HFFc6 (cell line): ENCODE measurements around the gene LEKR1. TPM values are rescaled to one million over a fixed set of nuclear protein-coding genes. Genes with fewer than 3 reads are reported as not detected.

Experiments
- DNase-seq: peaks from one replicate; pipeline ENCODE4 v3.0.0-alpha.2; 2018
- H3K27ac Mint-ChIP-seq: 2 replicates; pipeline ENCODE4 v1.8.0; 2020; ENCODE audit warnings: mild to moderate bottlenecking, mixed read lengths
- H3K27me3 Mint-ChIP-seq: 2 replicates; pipeline ENCODE4 v1.8.0; 2021; ENCODE audit warnings: mild to moderate bottlenecking, moderate library complexity, mixed read lengths; ENCODE audit not compliant: insufficient read depth
- H3K36me3 Mint-ChIP-seq: 2 replicates; pipeline ENCODE4 v1.8.0; 2021; ENCODE audit warnings: low read depth, mixed read lengths
- H3K4me1 Mint-ChIP-seq: 2 replicates; pipeline ENCODE4 v1.8.0; 2020; ENCODE audit warnings: low read depth, mixed read lengths
- H3K4me3 Mint-ChIP-seq: 2 replicates; pipeline ENCODE4 v1.8.0; 2020; ENCODE audit warnings: mild to moderate bottlenecking, moderate library complexity, mixed read lengths
- H3K9me3 Mint-ChIP-seq: 2 replicates; pipeline ENCODE4 v1.8.0; 2020; ENCODE audit warnings: mild to moderate bottlenecking, mixed read lengths
- CTCF ChIP-seq: fragments of 200-600 bp; sonication (generic); IDR thresholded peaks from 2 replicates; pipeline ENCODE4 v1.5.0; 2021; ENCODE audit warnings: antibody characterized with exemption, mild to moderate bottlenecking
- total RNA-seq, 6 experiments: library from RNA; stranded (reverse); fragmentation: NEBNext Ultra II Directional; extraction: Animal tissue kit (Norgen Biotek cat#: 25700); gene quantifications; 2 replicates in 1 of 6; 3 replicates in 5 of 6; pipeline ENCODE4 v1.2.3, GENCODE V29; 2021

LEKR1 gene
- total RNA-seq, 6 experiments from 2014 or later, result 0.40 to 1.0 (median 0.77) TPM

- peaks cover 3% of the 10 kb centered on the region for H3K36me3 Mint-ChIP-seq
- peak overlapping the region; percentile 66; the same call in 1 of the 2 replicates for H3K4me3 Mint-ChIP-seq
- H3K27ac Mint-ChIP-seq, result peak overlapping the region; percentile 90
- H3K27me3 Mint-ChIP-seq, result no peaks in the 10 kb centered on the region
- DNase-seq, result no peak
- H3K9me3 Mint-ChIP-seq, result no peaks in the 10 kb centered on the region
- peaks cover 92% of the 10 kb centered on the region for H3K4me1 Mint-ChIP-seq
- TF ChIP-seq CTCF, result no peak
Observed at GRCh38 chr3:156787001-156787400, 39.2 kb upstream of the LEKR1 start.

DNA sequence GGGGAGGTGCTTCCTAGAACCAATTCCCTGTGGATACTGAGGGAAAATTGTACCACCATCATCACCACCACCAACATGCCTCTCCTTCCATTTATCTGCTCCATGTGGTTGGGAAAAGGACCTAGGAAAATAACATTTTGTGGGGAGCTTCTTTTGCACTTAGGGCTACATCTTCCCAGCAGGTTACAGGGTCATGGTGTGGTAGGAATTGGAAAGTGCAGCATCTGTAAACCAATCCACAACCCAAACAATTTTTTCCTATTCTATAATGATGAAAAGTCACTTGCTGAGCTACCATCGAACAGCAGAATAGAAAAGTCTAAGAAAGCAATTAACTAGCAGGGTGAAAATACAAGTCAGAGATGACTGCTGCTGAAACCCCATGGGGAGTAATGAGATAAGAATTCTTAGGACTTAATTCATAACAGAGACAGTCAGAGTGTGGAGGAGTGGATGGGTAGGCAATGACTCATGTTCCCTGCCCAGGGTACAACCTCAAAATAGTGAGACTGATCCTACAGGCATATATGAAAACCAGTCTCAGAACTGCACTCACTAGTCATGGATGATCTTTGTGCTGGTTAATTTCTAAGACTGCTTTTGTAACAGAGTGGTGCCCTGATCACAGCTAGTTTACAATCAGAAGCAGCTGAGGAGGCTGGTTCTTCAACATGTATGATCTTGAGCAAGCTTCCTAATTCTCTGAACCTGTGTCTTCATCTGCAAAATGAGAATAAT lies 38.1 kb upstream of the LEKR1 start:
- H3K4me3 Mint-ChIP-seq, result peak overlapping the region; percentile 66
- no peaks in the 10 kb centered on the region for H3K27me3 Mint-ChIP-seq
- peaks cover 8% of the 10 kb centered on the region for H3K36me3 Mint-ChIP-seq
- DNase-seq, result peak; percentile 95
- TF ChIP-seq CTCF, result no peak; the same call in 1 of the 2 replicates
- H3K9me3 Mint-ChIP-seq, result no peaks in the 10 kb centered on the region
- peak overlapping the region; percentile 90 for H3K27ac Mint-ChIP-seq
- H3K4me1 Mint-ChIP-seq, result peaks cover 92% of the 10 kb centered on the region

- peak; percentile 34 for DNase-seq
- Mint-ChIP-seq H3K27me3 (no peaks in the 10 kb centered on the region), H3K4me3 (peak overlapping the region; percentile 64), H3K4me1 (peaks cover 92% of the 10 kb centered on the region), H3K27ac (peak overlapping the region; percentile 90), H3K9me3 (no peaks in the 10 kb centered on the region), H3K36me3 (peaks cover 12% of the 10 kb centered on the region)
- TF ChIP-seq CTCF, result no peak
Observed at GRCh38 chr3:156788846-156789245, 37.3 kb upstream of the LEKR1 start.

GRCh38 chr3:156790156-156790555 lies 36.0 kb upstream of the LEKR1 start:
- Mint-ChIP-seq H3K36me3 (peaks cover 13% of the 10 kb centered on the region), H3K4me1 (peaks cover 90% of the 10 kb centered on the region), H3K27ac (peak overlapping the region; percentile 43; the same call in 1 of the 2 replicates), H3K9me3 (no peaks in the 10 kb centered on the region), H3K27me3 (no peaks in the 10 kb centered on the region), H3K4me3 (no peak overlapping the region)
- no peak for DNase-seq
- TF ChIP-seq CTCF, result no peak

- peaks cover 88% of the 10 kb centered on the region for H3K4me1 Mint-ChIP-seq
- peaks cover 16% of the 10 kb centered on the region for H3K36me3 Mint-ChIP-seq
- no peak for DNase-seq
- no peak for TF ChIP-seq CTCF
- no peaks in the 10 kb centered on the region for H3K9me3 Mint-ChIP-seq
- no peaks in the 10 kb centered on the region for H3K27me3 Mint-ChIP-seq
- H3K4me3 Mint-ChIP-seq, result peak overlapping the region; percentile 3; the same call in 1 of the 2 replicates
- peak overlapping the region; percentile 87 for H3K27ac Mint-ChIP-seq
Observed at GRCh38 chr3:156792114-156792513, 34.0 kb upstream of the LEKR1 start.
